HEK293 (cell line): ENCODE results near the gene TJP3.
A peak's percentile ranks its signal among the peaks of the same experiment; 100 is the strongest.

Experiments
- BCL11A ChIP-seq: fragments of 450-650 bp; formaldehyde crosslinking; IDR thresholded peaks from 2 replicates; pipeline ENCODE4 v1.5.1; 2016; ENCODE audit warnings: low read depth, missing biosample characterization, missing genetic modification characterization
- KLF9 ChIP-seq: fragments of 450-650 bp; formaldehyde crosslinking; IDR thresholded peaks from 2 replicates; pipeline ENCODE4 v1.5.1; 2016; ENCODE audit warnings: missing biosample characterization, missing genetic modification characterization, low read depth
- OVOL3 ChIP-seq: fragments of 450-650 bp; formaldehyde crosslinking; IDR thresholded peaks from 2 replicates; pipeline ENCODE4 v1.5.1; 2016; ENCODE audit warnings: missing biosample characterization, missing genetic modification characterization
- SP7 ChIP-seq: fragments of 450-650 bp; formaldehyde crosslinking; IDR thresholded peaks from 2 replicates; pipeline ENCODE4 v1.5.1; 2016; ENCODE audit warnings: missing biosample characterization, missing genetic modification characterization
- TCF7L2 ChIP-seq: IDR thresholded peaks from 2 replicates; pipeline ENCODE4 v1.6.1; 2011; ENCODE audit warnings: low read depth, mild to moderate bottlenecking, inconsistent platforms, low read length, moderate library complexity, borderline replicate concordance
- ZEB2 ChIP-seq: fragments of 450-650 bp; formaldehyde crosslinking; IDR thresholded peaks from 2 replicates; pipeline ENCODE4 v1.5.1; 2016; ENCODE audit warnings: missing biosample characterization, missing genetic modification characterization
- ZFHX2 ChIP-seq: fragments of 450-650 bp; formaldehyde crosslinking; conservative IDR thresholded peaks from 2 replicates; pipeline ENCODE4 v1.5.1; 2016; ENCODE audit warnings: missing biosample characterization, missing genetic modification characterization
- ZNF133 ChIP-seq: fragments of 450-650 bp; formaldehyde crosslinking; IDR thresholded peaks from 2 replicates; pipeline ENCODE4 v1.5.1; 2016; ENCODE audit warnings: missing biosample characterization, missing genetic modification characterization
- ZNF138 ChIP-seq: fragments of 450-650 bp; formaldehyde crosslinking; IDR thresholded peaks from 2 replicates; pipeline ENCODE4 v1.5.1; 2016; ENCODE audit warnings: missing biosample characterization, missing genetic modification characterization, borderline replicate concordance
- ZNF23 ChIP-seq: fragments of 450-650 bp; formaldehyde crosslinking; IDR thresholded peaks from 2 replicates; pipeline ENCODE4 v1.5.1; 2016; ENCODE audit warnings: missing biosample characterization, missing genetic modification characterization, borderline replicate concordance
- ZNF555 ChIP-seq: fragments of 450-650 bp; formaldehyde crosslinking; conservative IDR thresholded peaks from 2 replicates; pipeline ENCODE4 v1.5.1; 2017; ENCODE audit warnings: missing biosample characterization, mild to moderate bottlenecking, missing genetic modification characterization, inconsistent platforms
- ZNF600 ChIP-seq: fragments of 450-650 bp; formaldehyde crosslinking; IDR thresholded peaks from 2 replicates; pipeline ENCODE4 v1.5.1; 2016; ENCODE audit warnings: missing biosample characterization, missing genetic modification characterization
- ZNF624 ChIP-seq: fragments of 450-650 bp; formaldehyde crosslinking; IDR thresholded peaks from 2 replicates; pipeline ENCODE4 v1.5.1; 2017; ENCODE audit warnings: missing biosample characterization, missing genetic modification characterization
- ZNF76 ChIP-seq: fragments of 450-650 bp; formaldehyde crosslinking; IDR thresholded peaks from 2 replicates; pipeline ENCODE4; 2016; ENCODE audit warnings: low read depth, missing biosample characterization, missing genetic modification characterization, borderline replicate concordance
- ZNF777 ChIP-seq: fragments of 450-650 bp; formaldehyde crosslinking; IDR thresholded peaks from 2 replicates; pipeline ENCODE4 v1.5.1; 2017; ENCODE audit warnings: missing biosample characterization, missing genetic modification characterization, borderline replicate concordance
- ZSCAN23 ChIP-seq: fragments of 450-650 bp; formaldehyde crosslinking; IDR thresholded peaks from 2 replicates; pipeline ENCODE4 v1.5.1; 2016; ENCODE audit warnings: missing biosample characterization, missing genetic modification characterization
- TF ChIP-seq, protein P1 (sequence below): fragments of 450-650 bp; formaldehyde crosslinking; IDR thresholded peaks from 2 replicates; pipeline ENCODE4 v1.5.1; 2016; ENCODE audit warnings: missing biosample characterization, missing genetic modification characterization
- TF ChIP-seq, protein P2 (sequence below): fragments of 450-650 bp; formaldehyde crosslinking; IDR thresholded peaks from 2 replicates; pipeline ENCODE4 v1.5.1; 2016; ENCODE audit warnings: missing biosample characterization, missing genetic modification characterization
- TF ChIP-seq, protein P3 (sequence below): fragments of 450-650 bp; formaldehyde crosslinking; IDR thresholded peaks from 2 replicates; pipeline ENCODE4 v1.5.1; 2016; ENCODE audit warnings: missing biosample characterization, missing genetic modification characterization
- TF ChIP-seq, protein P4 (sequence below): fragments of 450-650 bp; formaldehyde crosslinking; IDR thresholded peaks from 2 replicates; pipeline ENCODE4 v1.5.1; 2016; ENCODE audit warnings: missing biosample characterization, missing genetic modification characterization
- TF ChIP-seq, protein P5 (sequence below): fragments of 450-650 bp; formaldehyde crosslinking; IDR thresholded peaks from 2 replicates; pipeline ENCODE4 v1.5.1; 2016; ENCODE audit warnings: missing biosample characterization, missing genetic modification characterization
- TF ChIP-seq, protein P6 (sequence below): fragments of 450-650 bp; formaldehyde crosslinking; IDR thresholded peaks from 2 replicates; pipeline ENCODE4 v1.5.1; 2016; ENCODE audit warnings: missing biosample characterization, missing genetic modification characterization
- TF ChIP-seq, protein P7 (sequence below): fragments of 450-650 bp; formaldehyde crosslinking; IDR thresholded peaks from 2 replicates; pipeline ENCODE4 v1.5.1; 2017; ENCODE audit warnings: missing biosample characterization, missing genetic modification characterization

Gene TJP3

DNA sequence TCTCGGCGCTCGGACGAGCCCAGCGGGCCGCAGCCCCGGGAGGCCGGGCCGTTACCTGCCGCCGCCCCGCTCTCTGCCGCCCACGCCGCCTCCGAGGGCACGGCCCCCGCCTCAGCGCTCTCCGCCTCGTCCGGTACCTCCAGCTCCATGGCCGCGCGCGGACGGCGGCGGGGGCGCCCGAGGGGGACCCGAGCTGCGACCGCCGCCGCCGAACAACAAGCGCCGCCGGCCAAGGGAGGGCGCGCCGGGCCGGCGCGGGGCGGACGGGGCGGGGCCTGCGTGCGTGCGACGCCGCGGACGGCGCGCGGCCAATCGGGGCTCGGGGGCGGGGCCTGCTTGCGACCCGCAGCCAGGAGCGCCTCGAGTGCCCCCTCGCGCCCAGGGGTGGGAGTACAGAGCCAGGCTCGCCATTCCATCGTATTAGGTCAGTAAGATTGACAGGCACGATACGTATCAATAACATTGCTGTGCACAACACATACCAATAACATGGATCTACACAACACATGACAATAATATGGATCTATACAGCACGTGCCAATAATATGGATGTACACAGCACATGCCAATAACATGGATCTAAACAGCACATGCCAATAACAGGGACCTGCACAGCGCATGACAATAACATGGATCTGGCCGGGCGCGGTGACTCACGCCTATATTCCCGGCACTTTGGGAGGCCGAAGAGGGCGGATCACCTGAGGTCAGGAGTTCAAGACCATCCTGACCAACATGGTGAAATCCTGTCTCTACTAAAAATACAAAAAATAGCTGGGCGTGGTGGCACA is 7.7 kb upstream of the TJP3 start, which contains the start of gene PIP5K1C (continued):
- TF ChIP-seq, protein P1, sequence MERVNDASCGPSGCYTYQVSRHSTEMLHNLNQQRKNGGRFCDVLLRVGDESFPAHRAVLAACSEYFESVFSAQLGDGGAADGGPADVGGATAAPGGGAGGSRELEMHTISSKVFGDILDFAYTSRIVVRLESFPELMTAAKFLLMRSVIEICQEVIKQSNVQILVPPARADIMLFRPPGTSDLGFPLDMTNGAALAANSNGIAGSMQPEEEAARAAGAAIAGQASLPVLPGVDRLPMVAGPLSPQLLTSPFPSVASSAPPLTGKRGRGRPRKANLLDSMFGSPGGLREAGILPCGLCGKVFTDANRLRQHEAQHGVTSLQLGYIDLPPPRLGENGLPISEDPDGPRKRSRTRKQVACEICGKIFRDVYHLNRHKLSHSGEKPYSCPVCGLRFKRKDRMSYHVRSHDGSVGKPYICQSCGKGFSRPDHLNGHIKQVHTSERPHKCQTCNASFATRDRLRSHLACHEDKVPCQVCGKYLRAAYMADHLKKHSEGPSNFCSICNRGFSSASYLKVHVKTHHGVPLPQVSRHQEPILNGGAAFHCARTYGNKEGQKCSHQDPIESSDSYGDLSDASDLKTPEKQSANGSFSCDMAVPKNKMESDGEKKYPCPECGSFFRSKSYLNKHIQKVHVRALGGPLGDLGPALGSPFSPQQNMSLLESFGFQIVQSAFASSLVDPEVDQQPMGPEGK (tag by site-specific recombination): no peak
- TF ChIP-seq, protein P2, sequence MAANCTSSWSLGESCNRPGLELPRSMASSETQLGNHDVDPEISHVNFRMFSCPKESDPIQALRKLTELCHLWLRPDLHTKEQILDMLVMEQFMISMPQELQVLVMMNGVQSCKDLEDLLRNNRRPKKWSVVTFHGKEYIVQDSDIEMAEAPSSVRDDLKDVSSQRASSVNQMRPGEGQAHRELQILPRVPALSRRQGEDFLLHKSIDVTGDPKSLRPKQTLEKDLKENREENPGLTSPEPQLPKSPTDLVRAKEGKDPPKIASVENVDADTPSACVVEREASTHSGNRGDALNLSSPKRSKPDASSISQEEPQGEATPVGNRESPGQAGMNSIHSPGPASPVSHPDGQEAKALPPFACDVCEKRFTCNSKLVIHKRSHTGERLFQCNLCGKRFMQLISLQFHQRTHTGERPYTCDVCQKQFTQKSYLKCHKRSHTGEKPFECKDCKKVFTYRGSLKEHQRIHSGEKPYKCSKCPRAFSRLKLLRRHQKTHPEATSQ (tag by site-specific recombination): no peak
- no peak for TF ChIP-seq ZNF624 (tag by site-specific recombination)
- TF ChIP-seq, protein P3, sequence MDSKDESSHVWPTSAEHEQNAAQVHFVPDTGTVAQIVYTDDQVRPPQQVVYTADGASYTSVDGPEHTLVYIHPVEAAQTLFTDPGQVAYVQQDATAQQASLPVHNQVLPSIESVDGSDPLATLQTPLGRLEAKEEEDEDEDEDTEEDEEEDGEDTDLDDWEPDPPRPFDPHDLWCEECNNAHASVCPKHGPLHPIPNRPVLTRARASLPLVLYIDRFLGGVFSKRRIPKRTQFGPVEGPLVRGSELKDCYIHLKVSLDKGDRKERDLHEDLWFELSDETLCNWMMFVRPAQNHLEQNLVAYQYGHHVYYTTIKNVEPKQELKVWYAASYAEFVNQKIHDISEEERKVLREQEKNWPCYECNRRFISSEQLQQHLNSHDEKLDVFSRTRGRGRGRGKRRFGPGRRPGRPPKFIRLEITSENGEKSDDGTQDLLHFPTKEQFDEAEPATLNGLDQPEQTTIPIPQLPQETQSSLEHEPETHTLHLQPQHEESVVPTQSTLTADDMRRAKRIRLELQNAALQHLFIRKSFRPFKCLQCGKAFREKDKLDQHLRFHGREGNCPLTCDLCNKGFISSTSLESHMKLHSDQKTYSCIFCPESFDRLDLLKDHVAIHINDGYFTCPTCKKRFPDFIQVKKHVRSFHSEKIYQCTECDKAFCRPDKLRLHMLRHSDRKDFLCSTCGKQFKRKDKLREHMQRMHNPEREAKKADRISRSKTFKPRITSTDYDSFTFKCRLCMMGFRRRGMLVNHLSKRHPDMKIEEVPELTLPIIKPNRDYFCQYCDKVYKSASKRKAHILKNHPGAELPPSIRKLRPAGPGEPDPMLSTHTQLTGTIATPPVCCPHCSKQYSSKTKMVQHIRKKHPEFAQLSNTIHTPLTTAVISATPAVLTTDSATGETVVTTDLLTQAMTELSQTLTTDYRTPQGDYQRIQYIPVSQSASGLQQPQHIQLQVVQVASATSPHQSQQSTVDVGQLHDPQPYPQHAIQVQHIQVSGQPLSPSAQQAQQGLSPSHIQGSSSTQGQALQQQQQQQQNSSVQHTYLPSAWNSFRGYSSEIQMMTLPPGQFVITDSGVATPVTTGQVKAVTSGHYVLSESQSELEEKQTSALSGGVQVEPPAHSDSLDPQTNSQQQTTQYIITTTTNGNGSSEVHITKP (tag by site-specific recombination): peak; percentile 54
- no peak for TF ChIP-seq OVOL3 (tag by site-specific recombination)
- no peak for TF ChIP-seq ZNF777 (tag by site-specific recombination)
- TF ChIP-seq SP7 (tag by site-specific recombination): peak; percentile 59
- TF ChIP-seq, protein P4, sequence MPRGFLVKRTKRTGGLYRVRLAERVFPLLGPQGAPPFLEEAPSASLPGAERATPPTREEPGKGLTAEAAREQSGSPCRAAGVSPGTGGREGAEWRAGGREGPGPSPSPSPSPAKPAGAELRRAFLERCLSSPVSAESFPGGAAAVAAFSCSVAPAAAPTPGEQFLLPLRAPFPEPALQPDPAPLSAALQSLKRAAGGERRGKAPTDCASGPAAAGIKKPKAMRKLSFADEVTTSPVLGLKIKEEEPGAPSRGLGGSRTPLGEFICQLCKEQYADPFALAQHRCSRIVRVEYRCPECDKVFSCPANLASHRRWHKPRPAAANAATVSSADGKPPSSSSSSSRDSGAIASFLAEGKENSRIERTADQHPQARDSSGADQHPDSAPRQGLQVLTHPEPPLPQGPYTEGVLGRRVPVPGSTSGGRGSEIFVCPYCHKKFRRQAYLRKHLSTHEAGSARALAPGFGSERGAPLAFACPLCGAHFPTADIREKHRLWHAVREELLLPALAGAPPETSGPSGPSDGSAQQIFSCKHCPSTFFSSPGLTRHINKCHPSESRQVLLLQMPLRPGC (tag by site-specific recombination): no peak
- TF ChIP-seq ZFHX2 (tag by site-specific recombination): 0 out of 2 replicates have a peak, but pooled peaks have one; percentile 35
- TF ChIP-seq, protein P5, sequence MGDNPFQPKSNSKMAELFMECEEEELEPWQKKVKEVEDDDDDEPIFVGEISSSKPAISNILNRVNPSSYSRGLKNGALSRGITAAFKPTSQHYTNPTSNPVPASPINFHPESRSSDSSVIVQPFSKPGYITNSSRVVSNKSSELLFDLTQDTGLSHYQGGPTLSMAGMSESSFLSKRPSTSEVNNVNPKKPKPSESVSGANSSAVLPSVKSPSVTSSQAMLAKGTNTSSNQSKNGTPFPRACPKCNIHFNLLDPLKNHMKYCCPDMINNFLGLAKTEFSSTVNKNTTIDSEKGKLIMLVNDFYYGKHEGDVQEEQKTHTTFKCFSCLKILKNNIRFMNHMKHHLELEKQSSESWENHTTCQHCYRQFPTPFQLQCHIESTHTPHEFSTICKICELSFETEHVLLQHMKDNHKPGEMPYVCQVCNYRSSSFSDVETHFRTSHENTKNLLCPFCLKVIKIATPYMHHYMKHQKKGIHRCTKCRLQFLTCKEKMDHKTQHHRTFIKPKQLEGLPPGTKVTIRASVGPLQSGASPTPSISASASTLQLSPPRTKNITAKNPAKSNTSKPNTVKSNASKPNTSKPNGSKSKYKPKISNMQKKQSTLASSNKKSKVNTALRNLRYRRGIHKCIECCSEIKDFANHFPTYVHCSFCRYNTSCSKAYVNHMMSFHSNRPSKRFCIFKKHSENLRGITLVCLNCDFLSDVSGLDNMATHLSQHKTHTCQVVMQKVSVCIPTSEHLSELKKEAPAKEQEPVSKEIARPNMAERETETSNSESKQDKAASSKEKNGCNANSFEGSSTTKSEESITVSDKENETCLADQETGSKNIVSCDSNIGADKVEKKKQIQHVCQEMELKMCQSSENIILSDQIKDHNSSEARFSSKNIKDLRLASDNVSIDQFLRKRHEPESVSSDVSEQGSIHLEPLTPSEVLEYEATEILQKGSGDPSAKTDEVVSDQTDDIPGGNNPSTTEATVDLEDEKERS (tag by site-specific recombination): no peak
- TF ChIP-seq, protein P6, sequence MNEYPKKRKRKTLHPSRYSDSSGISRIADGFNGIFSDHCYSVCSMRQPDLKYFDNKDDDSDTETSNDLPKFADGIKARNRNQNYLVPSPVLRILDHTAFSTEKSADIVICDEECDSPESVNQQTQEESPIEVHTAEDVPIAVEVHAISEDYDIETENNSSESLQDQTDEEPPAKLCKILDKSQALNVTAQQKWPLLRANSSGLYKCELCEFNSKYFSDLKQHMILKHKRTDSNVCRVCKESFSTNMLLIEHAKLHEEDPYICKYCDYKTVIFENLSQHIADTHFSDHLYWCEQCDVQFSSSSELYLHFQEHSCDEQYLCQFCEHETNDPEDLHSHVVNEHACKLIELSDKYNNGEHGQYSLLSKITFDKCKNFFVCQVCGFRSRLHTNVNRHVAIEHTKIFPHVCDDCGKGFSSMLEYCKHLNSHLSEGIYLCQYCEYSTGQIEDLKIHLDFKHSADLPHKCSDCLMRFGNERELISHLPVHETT (tag by site-specific recombination): no peak; the same call in 1 of the 2 replicates
- TF ChIP-seq ZEB2 (tag by site-specific recombination): peak; percentile 78; the same call in 1 of the 2 replicates
- TF ChIP-seq, protein P7, sequence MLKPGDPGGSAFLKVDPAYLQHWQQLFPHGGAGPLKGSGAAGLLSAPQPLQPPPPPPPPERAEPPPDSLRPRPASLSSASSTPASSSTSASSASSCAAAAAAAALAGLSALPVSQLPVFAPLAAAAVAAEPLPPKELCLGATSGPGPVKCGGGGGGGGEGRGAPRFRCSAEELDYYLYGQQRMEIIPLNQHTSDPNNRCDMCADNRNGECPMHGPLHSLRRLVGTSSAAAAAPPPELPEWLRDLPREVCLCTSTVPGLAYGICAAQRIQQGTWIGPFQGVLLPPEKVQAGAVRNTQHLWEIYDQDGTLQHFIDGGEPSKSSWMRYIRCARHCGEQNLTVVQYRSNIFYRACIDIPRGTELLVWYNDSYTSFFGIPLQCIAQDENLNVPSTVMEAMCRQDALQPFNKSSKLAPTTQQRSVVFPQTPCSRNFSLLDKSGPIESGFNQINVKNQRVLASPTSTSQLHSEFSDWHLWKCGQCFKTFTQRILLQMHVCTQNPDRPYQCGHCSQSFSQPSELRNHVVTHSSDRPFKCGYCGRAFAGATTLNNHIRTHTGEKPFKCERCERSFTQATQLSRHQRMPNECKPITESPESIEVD: no peak
- TF ChIP-seq ZNF138 (tag by site-specific recombination): no peak
- TF ChIP-seq ZNF133: no peak
- no peak for TF ChIP-seq ZNF555 (tag by site-specific recombination)
- TF ChIP-seq ZSCAN23 (tag by site-specific recombination): 0 out of 2 replicates have a peak, but pooled peaks have one; percentile 60
- TF ChIP-seq ZNF23 (tag by site-specific recombination): no peak
- peak; percentile 72; the same call in 1 of the 2 replicates for TF ChIP-seq BCL11A (tag by site-specific recombination)
- TF ChIP-seq ZNF76 (tag by site-specific recombination): no peak; the same call in 1 of the 2 replicates
- peak; percentile 73; the same call in 1 of the 2 replicates for TF ChIP-seq ZNF600 (tag by site-specific recombination)
- TF ChIP-seq TCF7L2: no peak
- TF ChIP-seq KLF9 (tag by site-specific recombination): 0 out of 2 replicates have a peak, but pooled peaks have one; percentile 36
